ENCODE measurements around the gene C10orf71.

DNA sequence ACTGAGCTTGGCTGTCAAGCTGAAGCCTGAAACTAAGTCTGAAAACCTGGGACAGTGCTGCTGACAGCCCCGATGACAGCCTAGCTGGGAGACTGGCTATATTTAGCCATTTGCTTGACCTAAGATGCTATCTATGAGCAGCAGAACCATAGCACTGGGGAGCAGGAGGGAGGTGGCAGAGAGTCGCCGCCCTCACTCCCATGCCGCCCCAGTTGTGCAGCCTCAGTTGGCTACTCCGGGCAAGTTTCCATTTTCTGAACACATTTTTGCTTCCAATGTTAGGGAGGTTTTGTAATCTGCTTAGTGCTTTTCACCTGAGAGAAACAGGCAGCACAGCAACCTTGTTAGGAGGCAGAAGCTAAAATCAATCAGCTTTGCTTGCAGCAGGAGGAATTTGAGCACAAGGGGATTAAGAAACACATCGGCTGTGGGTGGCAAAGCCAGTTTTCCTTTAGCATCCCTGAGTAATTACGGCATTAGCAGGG lies 20.4 kb upstream of the C10orf71 start:
- peak; percentile 76 for TF ChIP-seq GATA2 (IDR thresholded peaks at IDR 0.05; ENCODE audit: low read depth, low read length)
- no peak for TF ChIP-seq GATA3 (IDR thresholded peaks at IDR 0.05; ENCODE audit: low read depth, low read length)

Measured in SH-SY5Y (cell line).